ENCODE data around the gene WDR6.

The WDR6 gene

GRCh38 chr3:49015072-49015471 lies 7.9 kb downstream of the WDR6 start:
- DNase-seq: no peak

- no peak for DNase-seq
These were observed 8.6 kb downstream of the WDR6 start for GRCh38 chr3:49015765-49016164.

DNA sequence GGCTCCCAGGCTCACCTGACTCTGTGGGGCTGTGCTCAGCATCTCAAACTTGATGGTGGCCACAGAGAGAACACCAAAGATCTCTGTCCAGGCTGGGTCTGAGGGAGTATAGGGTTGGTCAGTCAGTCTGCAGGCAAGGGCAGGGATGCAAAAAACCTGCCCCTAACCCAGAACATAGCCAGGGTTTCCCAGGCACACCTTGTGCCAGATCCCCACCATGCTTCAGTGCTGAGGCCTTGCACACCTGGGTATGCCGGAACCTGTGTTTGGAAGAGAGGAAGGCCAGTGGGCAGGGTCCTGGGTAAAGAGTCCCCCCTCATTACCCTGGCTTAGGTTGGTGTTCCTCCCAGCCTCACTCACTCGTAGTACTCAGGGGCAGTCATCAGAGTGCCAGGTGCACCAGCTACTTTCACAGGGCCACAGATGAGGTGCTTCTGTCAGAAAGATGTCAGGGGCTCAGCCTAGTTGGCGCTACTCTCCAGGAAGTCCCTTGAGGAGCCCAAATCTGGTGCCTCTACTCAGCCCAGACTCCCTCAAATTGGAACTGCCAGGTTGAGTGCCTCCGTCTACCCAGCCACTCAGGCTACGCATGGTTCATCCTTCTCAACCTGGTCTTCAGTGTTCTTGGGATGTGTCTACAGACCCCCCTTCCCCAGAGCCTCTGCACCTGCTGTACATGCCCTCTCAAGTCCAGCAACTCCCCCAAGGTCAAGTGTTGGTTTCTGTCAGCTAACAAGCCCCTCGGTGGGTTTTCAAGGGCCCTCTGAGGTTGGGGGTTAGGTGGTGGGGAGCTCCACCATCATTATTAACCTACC lies 9.4 kb downstream of the WDR6 start:
- no peak for DNase-seq

DNA sequence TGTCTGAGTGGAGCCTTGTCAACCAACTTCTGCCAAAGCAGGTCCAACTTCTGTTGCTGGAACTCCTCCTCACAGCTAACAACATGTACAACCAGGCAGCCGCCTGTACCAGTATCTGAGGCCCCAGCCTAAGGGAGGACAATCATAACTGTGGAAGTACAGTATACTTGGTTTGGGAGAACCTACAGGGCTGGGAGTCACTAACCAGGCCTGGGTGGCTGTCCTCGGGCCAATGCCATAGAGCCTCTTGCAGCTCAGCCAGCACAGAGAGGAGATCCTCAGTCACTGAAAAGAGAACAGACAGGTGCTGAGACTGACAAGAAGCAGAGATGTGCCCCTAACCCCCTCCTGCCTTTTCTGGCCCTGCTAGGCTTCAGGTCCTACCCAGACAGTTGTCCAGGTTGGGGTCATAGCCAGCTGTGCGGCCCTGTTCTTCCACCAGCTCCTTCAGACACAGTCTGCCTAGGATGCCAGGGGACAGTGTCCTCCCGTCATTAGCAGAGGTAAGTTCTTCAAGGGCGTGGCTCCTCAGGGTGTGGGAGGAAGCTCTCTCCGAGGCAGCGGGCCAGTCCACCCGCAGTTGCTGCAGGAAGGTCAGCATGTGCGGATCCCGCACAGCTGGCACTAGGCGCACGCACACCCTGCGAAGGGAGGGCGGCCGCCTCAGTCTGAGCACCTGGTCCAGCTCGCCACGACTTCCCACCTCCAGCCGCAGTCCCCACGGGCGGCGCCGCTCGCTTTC lies 10.2 kb downstream of the WDR6 start:
- DNase-seq: peak in 1 of 2 experiments; percentile 33

GRCh38 chr3:49017971-49018706 lies 10.9 kb downstream of the WDR6 start, which contains the start of gene DALRD3:
Gene DALRD3, minus strand, starts transcription at chr3:49018580. Its CDS starts 16 bp downstream, at chr3:49018564.
- DNase-seq: peak; percentile 62 to 72

- no peak for DNase-seq
These were observed 11.5 kb downstream of the WDR6 start for GRCh38 chr3:49018707-49019006.

- DNase-seq: no peak
These were observed 12.7 kb downstream of the WDR6 start for GRCh38 chr3:49019941-49020329.

GRCh38 chr3:49020330-49021212 lies 13.4 kb downstream of the WDR6 start:
- DNase-seq: peak in 1 of 2 experiments; percentile 48

DNA sequence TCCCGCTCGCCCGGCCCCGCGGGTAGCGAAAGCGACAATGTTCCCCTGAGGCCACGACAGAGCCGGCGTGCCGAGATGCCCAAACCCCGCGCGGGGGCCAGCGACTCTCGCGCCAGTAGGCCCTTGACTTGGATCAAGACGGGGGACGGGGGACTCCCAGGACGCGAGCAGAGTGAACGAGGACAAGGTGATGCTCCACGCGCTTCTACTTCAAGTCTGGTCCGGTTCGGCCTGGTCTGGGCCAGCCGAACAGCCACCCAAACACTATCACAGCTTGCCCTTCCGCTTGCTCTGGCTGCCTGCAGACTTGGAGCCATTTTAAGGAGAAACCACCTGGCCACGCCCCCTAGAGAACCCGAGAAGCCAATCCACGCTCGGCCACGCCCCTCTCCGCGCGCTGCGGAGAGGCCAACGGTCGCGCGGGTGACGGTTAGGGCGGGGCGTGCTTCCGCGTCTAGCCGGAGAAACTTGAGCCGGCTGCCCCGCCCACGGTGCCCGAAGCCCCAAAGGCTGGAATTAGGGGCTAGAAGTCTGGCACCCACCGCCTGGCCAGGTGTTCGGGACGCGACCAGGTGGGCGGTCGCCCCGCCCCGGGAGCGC lies 14.1 kb downstream of the WDR6 start:
- peak; percentile 99 to 100 for DNase-seq

GRCh38 chr3:49021813-49022687 lies 14.9 kb downstream of the WDR6 start, which contains the start of gene NDUFAF3:
Gene NDUFAF3, plus strand, starts transcription at chr3:49022121. Its CDS starts 24 bp downstream, at chr3:49022145.
- peak; percentile 93 to 95 for DNase-seq

GRCh38 chr3:49022688-49023171 lies 15.5 kb downstream of the WDR6 start:
- DNase-seq: peak in 1 of 2 experiments; percentile 41

DNA sequence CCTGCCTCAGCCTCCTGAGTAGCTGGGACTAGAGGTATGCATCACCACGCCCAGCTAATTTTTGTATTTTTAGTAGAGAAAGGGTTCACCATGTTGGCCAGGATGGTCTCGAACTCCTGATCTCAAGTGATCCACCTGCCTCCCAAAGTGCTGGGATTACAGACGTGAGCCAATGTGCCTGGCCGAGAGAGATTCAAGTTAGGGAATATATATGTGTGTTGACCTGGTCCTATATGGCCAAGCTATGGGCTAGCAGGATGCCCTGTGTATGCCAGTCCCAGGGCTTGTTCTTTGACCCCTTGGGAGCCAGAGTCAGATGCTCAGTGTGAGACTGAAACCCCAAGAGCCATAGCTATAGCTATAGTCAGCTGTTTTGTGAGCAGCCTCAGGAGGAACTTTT lies 16.6 kb downstream of the WDR6 start:
- DNase-seq: no peak

- DNase-seq: no peak
These were observed 17.3 kb downstream of the WDR6 start for GRCh38 chr3:49024449-49024848.

- no peak for DNase-seq
These were observed 18.0 kb downstream of the WDR6 start for GRCh38 chr3:49025005-49025792.

DNA sequence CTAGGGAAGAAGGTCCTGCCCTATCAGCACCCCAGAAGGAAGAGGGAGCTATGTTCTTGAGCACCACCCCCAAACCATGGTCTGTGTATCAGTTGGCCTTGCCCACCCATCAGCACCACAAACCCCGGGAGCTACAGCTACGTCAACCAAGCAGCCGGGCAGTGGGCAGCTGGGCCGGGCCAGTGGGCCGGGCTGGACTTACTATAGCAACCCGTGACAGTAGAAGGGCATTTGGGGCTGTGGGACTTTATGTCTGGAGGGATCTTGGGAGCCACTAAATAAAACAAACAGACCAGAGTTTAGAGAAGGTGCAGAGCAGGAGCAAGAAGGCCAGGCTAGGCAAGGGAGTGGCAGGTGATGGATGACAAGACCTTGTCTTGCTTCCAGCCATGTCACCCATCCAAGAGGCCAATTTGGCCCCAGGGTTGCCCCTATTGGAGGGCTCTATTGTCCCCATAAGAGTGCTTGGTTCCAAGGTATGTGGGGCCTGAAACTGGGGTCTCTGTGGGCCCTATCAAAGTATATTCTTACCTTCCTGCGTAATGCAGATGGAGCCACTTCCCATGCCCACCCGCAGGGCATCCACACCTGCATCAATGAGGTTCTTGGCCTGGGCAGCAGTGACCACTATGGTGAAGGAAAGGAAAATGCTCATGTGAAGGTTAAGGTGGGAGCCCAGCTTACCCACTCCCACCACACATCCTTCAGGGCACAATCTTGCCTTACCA lies 18.8 kb downstream of the WDR6 start:
- no peak for DNase-seq

DNA sequence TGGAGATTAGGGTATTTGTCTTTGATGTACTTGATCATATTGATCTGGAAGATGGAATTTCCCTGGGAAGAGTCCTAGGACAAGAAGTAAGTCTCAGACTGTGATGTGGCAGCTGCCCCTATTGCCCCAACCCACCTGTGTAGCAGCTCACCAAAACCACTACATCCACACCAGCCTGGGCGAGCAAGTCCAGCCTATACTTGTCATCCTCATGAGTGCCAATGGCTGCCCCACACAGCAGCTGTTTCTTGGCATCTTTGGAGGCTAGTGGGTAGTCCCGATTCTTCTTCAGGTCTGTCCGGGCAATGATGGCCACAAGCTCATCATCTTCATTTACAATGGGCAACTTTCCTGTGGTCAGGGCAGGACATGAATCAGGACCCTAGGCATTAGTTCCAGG lies 19.3 kb downstream of the WDR6 start:
- no peak for DNase-seq

- DNase-seq: peak in 1 of 2 experiments; percentile 13
These were observed 20.4 kb downstream of the WDR6 start for GRCh38 chr3:49027634-49028033.

DNA sequence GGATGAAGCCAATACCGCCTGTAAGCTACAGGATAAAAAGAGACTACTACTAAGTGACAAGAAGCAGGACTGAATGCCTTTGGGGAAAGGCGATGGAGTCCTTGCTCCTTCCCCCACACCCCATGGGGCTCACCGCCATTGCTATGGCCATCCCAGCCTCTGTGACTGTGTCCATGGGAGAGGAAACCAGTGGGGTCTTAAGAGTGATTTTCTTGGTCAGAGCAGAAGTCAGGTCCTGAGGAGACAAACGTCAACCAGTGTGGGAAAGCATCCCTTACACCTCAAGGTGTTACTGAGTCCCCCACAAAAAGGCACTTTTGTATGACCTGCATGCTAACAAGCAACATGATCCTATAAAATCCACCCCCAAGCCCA lies 21.1 kb downstream of the WDR6 start:
- no peak for DNase-seq

Measured in activated CD4-positive, alpha-beta T cell treated with anti-CD3 and anti-CD28 coated beads, Interleukin-2, amount 50 U/mL, for 48 hours (primary cell).